Measurements from ENCODE around the gene IBTK.
"Not testable (repeated sequence)": the region's sequence is repeated elsewhere in the genome, so short reads cannot be mapped to it uniquely, and the experiment has no call there.

IBTK gene

GRCh38 chr6:82247505-82248272 lies at the start of gene IBTK:
Gene IBTK, minus strand, starts transcription at chr6:82247744. Its CDS starts 7,258 bp downstream, at chr6:82240486.
- peak; percentile 81 to 83 for DNase-seq (ENCODE audit: low read depth in 2 of 2)

GRCh38 chr6:82283771-82284410 lies 36.3 kb upstream of the IBTK start:
- no peak for DNase-seq (ENCODE audit: low read depth in 2 of 2)

- not testable (repeated sequence) for DNase-seq (ENCODE audit: low read depth in 2 of 2)
Measured at GRCh38 chr6:82281550-82281949, 34.0 kb upstream of the IBTK start.

- DNase-seq (ENCODE audit: low read depth in 2 of 2): no peak
Measured at GRCh38 chr6:82277686-82278085, 30.1 kb upstream of the IBTK start.

- DNase-seq (ENCODE audit: low read depth in 2 of 2): no peak
Measured at GRCh38 chr6:82275686-82276085, 28.1 kb upstream of the IBTK start.

GRCh38 chr6:82273295-82273694 lies 25.8 kb upstream of the IBTK start:
- no peak for DNase-seq (ENCODE audit: low read depth in 2 of 2)

GRCh38 chr6:82270881-82271635 lies 23.5 kb upstream of the IBTK start:
- no peak for DNase-seq (ENCODE audit: low read depth in 2 of 2)

GRCh38 chr6:82268301-82268846 lies 20.8 kb upstream of the IBTK start:
- no peak for DNase-seq (ENCODE audit: low read depth in 2 of 2)

GRCh38 chr6:82264824-82265223 lies 17.3 kb upstream of the IBTK start:
- no peak for DNase-seq (ENCODE audit: low read depth in 2 of 2)

GRCh38 chr6:82264321-82264720 lies 16.8 kb upstream of the IBTK start:
- no peak for DNase-seq (ENCODE audit: low read depth in 2 of 2)

- DNase-seq (ENCODE audit: low read depth in 2 of 2): no peak
Measured at GRCh38 chr6:82263916-82264315, 16.4 kb upstream of the IBTK start.

GRCh38 chr6:82260997-82261732 lies 13.6 kb upstream of the IBTK start:
- no peak for DNase-seq (ENCODE audit: low read depth in 2 of 2)

- DNase-seq (ENCODE audit: low read depth in 2 of 2): no peak
Measured at GRCh38 chr6:82259389-82259788, 11.8 kb upstream of the IBTK start.

GRCh38 chr6:82257088-82257774 lies 9.7 kb upstream of the IBTK start:
- DNase-seq (ENCODE audit: low read depth in 2 of 2): no peak

- DNase-seq (ENCODE audit: low read depth in 2 of 2): not testable (repeated sequence)
Measured at GRCh38 chr6:82254722-82255121, 7.2 kb upstream of the IBTK start.

GRCh38 chr6:82251942-82252341 lies 4.4 kb upstream of the IBTK start:
- DNase-seq (ENCODE audit: low read depth in 2 of 2): no peak

- DNase-seq (ENCODE audit: low read depth in 2 of 2): no peak
Measured at GRCh38 chr6:82249381-82250253, 2.1 kb upstream of the IBTK start.

- no peak for DNase-seq (ENCODE audit: low read depth in 2 of 2)
Measured at GRCh38 chr6:82248273-82248735, 760 bp upstream of the IBTK start.

- DNase-seq (ENCODE audit: low read depth in 2 of 2): no peak
Measured at GRCh38 chr6:82246802-82247504, 591 bp downstream of the IBTK start.
